Kidney epithelial cell (primary cell): ENCODE data around the gene RASAL2. TPM values are rescaled to one million over a fixed set of nuclear protein-coding genes. Genes with fewer than 3 reads are reported as not detected.
A peak's percentile ranks its signal among the peaks of the same experiment; 100 is the strongest.

Source experiments
- DNase-seq: peaks from one replicate; pipeline ENCODE4 v3.0.0-alpha.2; 2010; ENCODE audit warnings: low read depth
- H3K27me3 ChIP-seq: 2 replicates; pipeline ENCODE4 v1.6.0; 2011; ENCODE audit warnings: low read length; ENCODE audit not compliant: control insufficient read depth, insufficient read depth
- H3K36me3 ChIP-seq: 2 replicates; pipeline ENCODE4 v1.5.1; 2011; ENCODE audit warnings: low read length; ENCODE audit not compliant: control insufficient read depth, insufficient read depth
- H3K4me3 ChIP-seq: 2 replicates; pipeline ENCODE4 v1.5.1; 2011; ENCODE audit warnings: low read depth, mild to moderate bottlenecking, control low read depth, low read length
- CTCF ChIP-seq: IDR thresholded peaks from 2 replicates; pipeline ENCODE4 v1.5.1; 2011; ENCODE audit warnings: mild to moderate bottlenecking, moderate library complexity, low read length, control low read depth, inconsistent platforms; ENCODE audit not compliant: insufficient read depth, poor library complexity, severe bottlenecking
- total RNA-seq: library from RNA; depleted of rRNA; stranded (reverse); fragments of >200 nt; gene quantifications from 2 replicates; pipeline ENCODE4 v1.2.3, GENCODE V29; 2015

Gene RASAL2
- total RNA-seq, 1 donor from 2014 or later = 18.3 TPM

DNA sequence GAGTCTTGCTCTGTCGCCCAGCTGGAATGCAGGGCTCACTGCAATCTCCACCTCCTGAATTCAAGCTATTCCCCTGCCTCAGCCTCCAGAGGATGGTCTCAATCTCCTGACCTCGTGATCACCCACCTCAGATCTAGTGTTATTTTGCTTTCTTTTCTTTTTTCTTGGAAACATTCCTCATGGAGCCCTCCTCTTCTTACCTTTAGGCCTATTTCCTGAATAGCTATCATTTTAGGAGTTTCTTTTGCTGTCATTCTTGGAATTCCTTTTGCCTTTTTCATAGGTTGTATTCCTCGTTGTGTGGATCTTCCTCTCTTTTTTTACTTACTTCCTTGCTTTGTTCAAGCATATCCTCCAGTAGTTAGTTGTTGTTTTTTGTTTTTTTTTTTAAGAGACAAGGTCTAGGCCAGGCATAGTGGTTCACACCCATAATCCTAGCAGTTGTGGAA, 173.8 kb downstream of the RASAL2 start:
- Histone ChIP-seq H3K27me3 (no peaks in the 10 kb centered on the region), H3K36me3 (no peaks in the 10 kb centered on the region), H3K4me3 (no peak overlapping the region)
- no peak for TF ChIP-seq CTCF
- DNase-seq = peak; percentile 68

DNA sequence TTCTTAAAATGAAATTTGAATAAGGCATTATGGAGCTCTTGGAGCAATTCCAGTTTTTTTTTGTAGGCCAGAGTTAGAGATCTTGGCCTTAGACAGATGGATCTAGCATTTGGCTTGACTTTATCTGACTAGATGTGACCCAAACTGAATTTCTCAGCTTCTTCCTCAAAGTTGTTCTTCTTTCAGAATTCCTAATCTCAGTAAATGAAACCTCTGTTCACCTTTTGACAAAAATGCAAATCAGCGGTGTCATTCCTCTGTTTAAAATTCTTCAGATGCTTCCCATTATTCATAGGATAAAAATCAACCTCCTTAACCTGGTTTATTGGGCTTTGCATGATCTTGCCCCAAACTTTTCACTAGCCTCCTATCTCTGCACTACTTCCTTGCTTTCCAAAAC, 177.6 kb downstream of the RASAL2 start:
- DNase-seq = no peak
- Histone ChIP-seq H3K36me3 (no peaks in the 10 kb centered on the region), H3K4me3 (no peak overlapping the region), H3K27me3 (no peaks in the 10 kb centered on the region)
- TF ChIP-seq CTCF = no peak

- no peak for TF ChIP-seq CTCF
- Histone ChIP-seq H3K36me3 (no peaks in the 10 kb centered on the region), H3K27me3 (no peaks in the 10 kb centered on the region), H3K4me3 (no peak overlapping the region)
- DNase-seq = peak; percentile 47
These were observed 180.0 kb downstream of the RASAL2 start for GRCh38 chr1:178273707-178274410.

DNA sequence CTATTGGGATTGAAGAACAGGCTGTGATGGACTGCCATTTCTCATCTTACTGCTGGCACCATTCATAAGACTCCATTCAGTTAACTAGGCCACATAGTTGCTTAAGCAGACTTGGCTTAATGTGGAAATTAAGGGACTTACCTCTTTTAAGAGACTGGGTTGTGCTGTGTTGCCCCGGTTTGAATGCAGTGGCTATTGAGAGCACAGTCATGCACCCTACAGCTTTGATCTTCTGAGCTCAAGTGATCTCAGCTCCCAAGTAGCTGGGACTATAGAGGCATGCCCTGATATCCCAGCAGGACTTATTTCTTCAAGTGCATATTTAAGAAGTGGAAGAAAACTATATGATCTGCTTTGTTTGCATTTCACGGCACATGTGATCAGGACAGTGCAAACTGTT, 181.1 kb downstream of the RASAL2 start:
- Histone ChIP-seq H3K36me3 (no peaks in the 10 kb centered on the region), H3K27me3 (no peaks in the 10 kb centered on the region), H3K4me3 (no peak overlapping the region)
- no peak for DNase-seq
- no peak for TF ChIP-seq CTCF

- no peak for DNase-seq
- no peaks in the 10 kb centered on the region for H3K36me3 ChIP-seq
- TF ChIP-seq CTCF = no peak
- H3K4me3 ChIP-seq = no peak overlapping the region
- no peaks in the 10 kb centered on the region for H3K27me3 ChIP-seq
These were observed 181.6 kb downstream of the RASAL2 start for GRCh38 chr1:178275553-178275952.
